ENCODE data around the gene TMEM72.
A peak's percentile ranks its signal among the peaks of the same experiment; 100 is the strongest.

The TMEM72 gene

GRCh38 chr10:44921061-44921460 is 9.9 kb downstream of the TMEM72 start:
- DNase-seq: no peak

GRCh38 chr10:44921506-44921905 is 10.4 kb downstream of the TMEM72 start:
- no peak for DNase-seq

- DNase-seq: no peak
Observed at GRCh38 chr10:44922021-44922420, 10.9 kb downstream of the TMEM72 start.

GRCh38 chr10:44922796-44923545 is 11.8 kb downstream of the TMEM72 start:
- no peak for DNase-seq

GRCh38 chr10:44923611-44924010 is 12.5 kb downstream of the TMEM72 start:
- no peak for DNase-seq

GRCh38 chr10:44924261-44925040 is 13.3 kb downstream of the TMEM72 start:
- no peak for DNase-seq

GRCh38 chr10:44925224-44925623 is 14.1 kb downstream of the TMEM72 start:
- DNase-seq: no peak

- DNase-seq: no peak
Observed at GRCh38 chr10:44925811-44926750, 14.9 kb downstream of the TMEM72 start.

- no peak for DNase-seq
Observed at GRCh38 chr10:44926751-44927351, 15.7 kb downstream of the TMEM72 start.

GRCh38 chr10:44927352-44927751 is 16.2 kb downstream of the TMEM72 start:
- DNase-seq: no peak

- no peak for DNase-seq
Observed at GRCh38 chr10:44928462-44928861, 17.3 kb downstream of the TMEM72 start.

- DNase-seq: no peak
Observed at GRCh38 chr10:44929356-44930255, 18.5 kb downstream of the TMEM72 start.

GRCh38 chr10:44930904-44931620 is 19.9 kb downstream of the TMEM72 start:
- DNase-seq: no peak

GRCh38 chr10:44931621-44932516 is 20.7 kb downstream of the TMEM72 start:
- no peak for DNase-seq

GRCh38 chr10:44932517-44933450 is 21.6 kb downstream of the TMEM72 start:
- peak; percentile 80 for DNase-seq

- DNase-seq: no peak
Observed at GRCh38 chr10:44933451-44934321, 22.5 kb downstream of the TMEM72 start.

GRCh38 chr10:44934416-44935200 is 23.5 kb downstream of the TMEM72 start:
- DNase-seq: no peak

Data from stimulated activated CD4-positive, alpha-beta T cell treated with anti-CD3 and anti-CD28 coated beads, Interleukin-1b, Interleukin-23, amount 100 ng/mL, for 48 hours (primary cell).